ENCODE results near the gene EXOSC3. TPM values are rescaled to one million over a fixed set of nuclear protein-coding genes. Genes with fewer than 3 reads are reported as not detected.
"Not testable (repeated sequence)": the region's sequence is repeated elsewhere in the genome, so short reads cannot be mapped to it uniquely, and the experiment has no call there.

The EXOSC3 gene
- total and polyA plus RNA-seq, 2 of the 8 experiments (the other 6 are each of a cell fraction or from before 2014, with no cell fraction given) = 46.7 to 73.4 TPM

DNA sequence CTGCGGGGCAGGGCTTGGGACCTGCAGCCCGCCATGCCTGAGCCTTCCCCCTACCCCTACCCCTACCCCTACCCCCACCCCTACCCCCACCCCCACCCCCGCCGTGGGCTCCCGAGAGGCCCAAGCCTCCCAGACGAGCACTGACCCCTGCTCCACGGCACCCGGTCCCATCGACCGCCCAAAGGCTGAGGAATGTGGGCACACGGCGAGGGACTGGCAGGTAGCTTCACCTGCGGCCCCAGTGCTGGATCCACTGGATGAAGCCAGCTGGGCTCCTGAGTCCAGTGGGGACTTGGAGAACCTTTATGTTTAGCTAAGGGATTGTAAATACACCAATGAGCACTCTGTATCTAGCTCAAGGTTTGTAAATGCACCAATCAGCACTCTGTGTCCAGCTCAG, 32.8 kb downstream of the EXOSC3 start:
- H3K27ac ChIP-seq (ENCODE audit: low read depth, low read length); H3K4ac ChIP-seq (replicated peaks; ENCODE audit: insufficient read length, low read depth, low read length); H3K9me3 ChIP-seq (ENCODE audit: insufficient read depth in 2 of 2, low read depth in 1 of 2, low read length in 1 of 2); H2BK120ac ChIP-seq (replicated peaks; ENCODE audit: low read depth, low read length); H2AFZ ChIP-seq (ENCODE audit: low read length); H4K20me1 ChIP-seq (replicated peaks in 1 of 2; ENCODE audit: control insufficient read depth in 1 of 2, insufficient read depth in 2 of 2, low read length in 2 of 2); H2BK5ac ChIP-seq (ENCODE audit: low read depth, low read length); H3K4me2 ChIP-seq (ENCODE audit: insufficient read depth in 1 of 2, low read depth in 2 of 2, low read length in 2 of 2); H2AK5ac ChIP-seq (ENCODE audit: low read depth, low read length); H2BK15ac ChIP-seq (ENCODE audit: low read length); FAIRE-seq; H3K36me3 ChIP-seq (ENCODE audit: control insufficient read depth in 2 of 4, insufficient read depth in 4 of 4, low read length in 3 of 4); H2BK20ac ChIP-seq (ENCODE audit: low read length); H3K23ac ChIP-seq (ENCODE audit: insufficient read length); H3K23me2 ChIP-seq (ENCODE audit: low read depth, low read length); H4K91ac ChIP-seq (replicated peaks; ENCODE audit: insufficient read length, low read length); H2BK12ac ChIP-seq (ENCODE audit: low read depth, low read length); H3K27me3 ChIP-seq (replicated peaks in 1 of 4; ENCODE audit: control insufficient read depth in 3 of 4, extremely low read depth in 1 of 4, insufficient read depth in 3 of 4, low read length in 3 of 4); H3K14ac ChIP-seq (ENCODE audit: insufficient read length); H4K8ac ChIP-seq (ENCODE audit: extremely low read depth, insufficient read depth, low read length); H3K79me1 ChIP-seq (ENCODE audit: low read depth, low read length); H3K56ac ChIP-seq (replicated peaks; ENCODE audit: insufficient read length, low read depth, low read length); H3K9ac ChIP-seq (replicated peaks in 1 of 4; ENCODE audit: extremely low read depth in 1 of 4, low read depth in 3 of 4, low read length in 3 of 4); H3K18ac ChIP-seq (ENCODE audit: extremely low read depth, low read length); DNase-seq (ENCODE audit: low read depth in 1 of 2, low spot score in 2 of 2); H3K4me1 ChIP-seq (replicated peaks in 1 of 4; ENCODE audit: control insufficient read depth in 3 of 4, insufficient read depth in 4 of 4, low read length in 3 of 4); H3K79me2 ChIP-seq (ENCODE audit: control insufficient read depth in 1 of 2, insufficient read depth in 2 of 2, low read length in 2 of 2); H3K4me3 ChIP-seq (ENCODE audit: extremely low read depth in 1 of 4, insufficient read depth in 2 of 4, low read depth in 3 of 4, low read length in 4 of 4); H4K5ac ChIP-seq (ENCODE audit: insufficient read length, low read depth, low read length): not testable (repeated sequence)
- POLR2A ChIA-PET (ENCODE audit: partially characterized antibody) = interaction anchor here (0.9 to 1.5 kb wide), 3 partner anchors 12 to 48 kb away, joined by 3 to 6 read pairs (median 3); partner anchors contain the start of genes DCAF10 and EXOSC3
- WGBS, 2 experiments (ENCODE audit: extremely low coverage in 1 of 2, insufficient coverage in 1 of 2, insufficient read length in 1 of 2, insufficient replicate concordance in 2 of 2, low coverage in 1 of 2, low lambda C conversion rate in 2 of 2, missing lambda C conversion rate in 1 of 2) = 78% methylated on average over 7 of the region's 13 CpGs; no CpG with 5 or more reads in 1 of the 2 experiments
- CTCF ChIA-PET (ENCODE audit: partially characterized antibody) = interaction anchor here (1.0 kb wide), 1 partner anchor 84 kb away, joined by 3 read pairs; no protein-coding TSS in a partner anchor

GRCh38 chr9:37751704-37752103, 33.2 kb downstream of the EXOSC3 start:
- H3K27ac ChIP-seq (ENCODE audit: low read depth, low read length); H3K79me1 ChIP-seq (ENCODE audit: low read depth, low read length); H3K4ac ChIP-seq (replicated peaks; ENCODE audit: insufficient read length, low read depth, low read length); DNase-seq (ENCODE audit: low read depth in 1 of 2, low spot score in 2 of 2); FAIRE-seq; H3K9ac ChIP-seq (replicated peaks in 1 of 4; ENCODE audit: extremely low read depth in 1 of 4, low read depth in 3 of 4, low read length in 3 of 4); H4K20me1 ChIP-seq (replicated peaks in 1 of 2; ENCODE audit: control insufficient read depth in 1 of 2, insufficient read depth in 2 of 2, low read length in 2 of 2); H3K23ac ChIP-seq (ENCODE audit: insufficient read length); H3K79me2 ChIP-seq (ENCODE audit: control insufficient read depth in 1 of 2, insufficient read depth in 2 of 2, low read length in 2 of 2); CTCF ChIA-PET (ENCODE audit: partially characterized antibody); H3K4me3 ChIP-seq (ENCODE audit: extremely low read depth in 1 of 4, insufficient read depth in 2 of 4, low read depth in 3 of 4, low read length in 4 of 4); H2AK5ac ChIP-seq (ENCODE audit: low read depth, low read length); H2BK5ac ChIP-seq (ENCODE audit: low read depth, low read length); H3K9me3 ChIP-seq (ENCODE audit: insufficient read depth in 2 of 2, low read depth in 1 of 2, low read length in 1 of 2); H3K4me2 ChIP-seq (ENCODE audit: insufficient read depth in 1 of 2, low read depth in 2 of 2, low read length in 2 of 2); H3K14ac ChIP-seq (ENCODE audit: insufficient read length); H3K56ac ChIP-seq (replicated peaks; ENCODE audit: insufficient read length, low read depth, low read length); H4K8ac ChIP-seq (ENCODE audit: extremely low read depth, insufficient read depth, low read length); H2BK120ac ChIP-seq (replicated peaks; ENCODE audit: low read depth, low read length); H2BK20ac ChIP-seq (ENCODE audit: low read length); H2BK12ac ChIP-seq (ENCODE audit: low read depth, low read length); H3K4me1 ChIP-seq (replicated peaks in 1 of 4; ENCODE audit: control insufficient read depth in 3 of 4, insufficient read depth in 4 of 4, low read length in 3 of 4); H4K5ac ChIP-seq (ENCODE audit: insufficient read length, low read depth, low read length); H3K27me3 ChIP-seq (replicated peaks in 1 of 4; ENCODE audit: control insufficient read depth in 3 of 4, extremely low read depth in 1 of 4, insufficient read depth in 3 of 4, low read length in 3 of 4); H3K18ac ChIP-seq (ENCODE audit: extremely low read depth, low read length); H3K36me3 ChIP-seq (ENCODE audit: control insufficient read depth in 2 of 4, insufficient read depth in 4 of 4, low read length in 3 of 4); H2BK15ac ChIP-seq (ENCODE audit: low read length); H3K23me2 ChIP-seq (ENCODE audit: low read depth, low read length); H2AFZ ChIP-seq (ENCODE audit: low read length); H4K91ac ChIP-seq (replicated peaks; ENCODE audit: insufficient read length, low read length): not testable (repeated sequence)
- POLR2A ChIA-PET (ENCODE audit: partially characterized antibody) = interaction anchor here (0.9 to 1.5 kb wide), 3 partner anchors 13 to 49 kb away, joined by 3 to 6 read pairs (median 3); partner anchors contain the start of genes DCAF10 and EXOSC3
- 95% methylated on average over 8 of the region's 30 CpGs; no CpG with 5 or more reads in 1 of the 2 experiments for WGBS, 2 experiments (ENCODE audit: extremely low coverage in 1 of 2, insufficient coverage in 1 of 2, insufficient read length in 1 of 2, insufficient replicate concordance in 2 of 2, low coverage in 1 of 2, low lambda C conversion rate in 2 of 2, missing lambda C conversion rate in 1 of 2)
